Endometrial microvascular endothelial cells (primary cell): ENCODE measurements around the gene SH3BGR. TPM values are rescaled to one million over a fixed set of nuclear protein-coding genes. Genes with fewer than 3 reads are reported as not detected.

ENCODE experiments used
- in situ Hi-C: cut with HindIII; loops from 2 replicates; pipeline ENCODE4 v1.10.0; 2017; ENCODE audit warnings: low sequenced_read_pairs, low pct_unique_long_range_greater_than_20kb; ENCODE audit errors: inconsistent ontology term
- total RNA-seq: library from RNA; depleted of rRNA; stranded (reverse); fragments of >200 nt; gene quantifications from one replicate; pipeline ENCODE4 v1.2.3, GENCODE V29; 2015; ENCODE audit errors: inconsistent ontology term

SH3BGR gene
- total RNA-seq, 1 donor from 2014 or later = not detected

GRCh38 chr21:39453571-39454179 is 1.9 kb downstream of the SH3BGR start:
- in situ Hi-C loops = no loop called here

GRCh38 chr21:39454949-39455668 is 3.3 kb downstream of the SH3BGR start:
- in situ Hi-C loops = no loop called here

DNA sequence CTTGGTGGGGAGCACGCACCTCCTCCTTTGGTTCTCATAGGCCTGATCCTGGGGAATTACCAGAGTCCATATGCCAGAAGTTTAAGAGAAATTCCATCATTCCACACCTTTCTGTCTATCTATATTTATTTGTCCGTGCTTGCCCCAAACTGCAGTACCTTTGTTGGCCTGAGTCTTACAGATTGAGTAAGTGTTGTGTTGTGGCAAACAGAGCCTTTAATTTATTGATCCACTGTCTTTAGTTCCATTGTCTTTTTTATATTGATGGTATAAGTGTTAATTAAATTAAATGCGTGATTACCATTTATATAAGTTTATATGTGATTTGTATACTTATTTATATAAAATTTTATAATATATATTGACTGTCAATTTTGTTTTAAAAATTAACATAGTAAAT is 4.9 kb downstream of the SH3BGR start:
- in situ Hi-C loops = no loop called here

DNA sequence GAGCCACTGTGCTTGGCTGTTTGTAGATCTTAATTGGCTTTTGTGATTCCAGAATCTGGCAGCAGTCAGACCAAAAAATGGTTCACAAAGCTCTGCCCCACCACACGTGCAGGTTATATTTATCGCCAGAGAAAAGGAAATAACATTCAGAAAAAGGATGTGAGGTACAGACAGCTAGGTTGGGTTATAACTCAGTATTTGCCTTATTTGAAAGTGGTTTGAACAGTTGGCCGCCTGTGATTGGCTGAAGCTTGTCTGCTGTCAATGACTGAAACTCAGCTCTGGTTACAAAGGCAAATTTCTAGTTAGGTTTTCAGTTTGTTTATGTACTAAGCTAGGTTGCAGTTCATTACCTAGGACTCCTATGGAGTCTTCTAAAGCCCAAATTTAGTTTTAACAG is 9.6 kb downstream of the SH3BGR start:
- in situ Hi-C loops = no loop called here

DNA sequence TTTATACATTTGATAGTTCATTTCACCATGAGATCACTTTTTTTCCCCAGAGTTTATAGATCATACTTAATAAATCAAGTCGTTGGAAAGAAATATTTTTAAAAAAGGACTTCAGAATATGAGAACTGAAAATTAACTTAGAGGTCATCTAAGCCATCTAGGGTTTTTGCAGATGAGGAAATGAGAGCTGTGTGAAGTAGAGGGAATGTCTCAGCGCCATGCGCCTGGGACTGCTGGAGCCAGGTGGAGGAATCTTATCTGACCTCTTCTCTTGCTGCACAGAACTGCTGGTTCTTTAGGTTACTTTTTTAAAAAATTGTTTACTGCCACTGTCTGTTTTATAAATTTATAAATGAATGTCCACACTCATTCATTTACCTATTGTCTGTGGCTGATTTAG is 11.5 kb downstream of the SH3BGR start:
- in situ Hi-C loops = no loop called here

GRCh38 chr21:39466584-39466983 is 14.8 kb downstream of the SH3BGR start:
- in situ Hi-C loops = no loop called here

- in situ Hi-C loops = no loop called here
Measured at GRCh38 chr21:39467746-39468145, 16.0 kb downstream of the SH3BGR start.

GRCh38 chr21:39468559-39468958 is 16.8 kb downstream of the SH3BGR start:
- in situ Hi-C loops = no loop called here

GRCh38 chr21:39471598-39471997 is 19.8 kb downstream of the SH3BGR start:
- in situ Hi-C loops = no loop called here

DNA sequence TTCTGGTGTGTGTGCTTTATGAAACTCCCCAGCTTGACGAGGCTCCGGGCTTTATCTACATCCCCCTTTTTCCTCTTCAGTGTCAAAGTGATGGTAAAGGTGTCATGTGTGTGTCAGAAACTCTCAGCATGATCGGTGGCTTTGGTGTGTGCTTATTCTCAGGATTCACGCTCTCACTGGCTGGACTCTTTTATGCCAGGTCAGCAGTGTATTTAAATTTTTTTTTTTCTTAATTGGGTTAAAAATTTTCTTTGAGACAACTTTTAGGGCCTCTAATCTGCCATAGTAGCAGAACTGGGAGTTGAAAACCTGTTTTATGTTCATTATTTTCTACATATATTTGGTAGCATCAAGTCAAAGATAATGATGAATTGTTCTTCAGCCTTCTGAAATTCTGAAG is 21.0 kb downstream of the SH3BGR start:
- in situ Hi-C loops = no loop called here

GRCh38 chr21:39474611-39475010 is 22.8 kb downstream of the SH3BGR start:
- in situ Hi-C loops = no loop called here

DNA sequence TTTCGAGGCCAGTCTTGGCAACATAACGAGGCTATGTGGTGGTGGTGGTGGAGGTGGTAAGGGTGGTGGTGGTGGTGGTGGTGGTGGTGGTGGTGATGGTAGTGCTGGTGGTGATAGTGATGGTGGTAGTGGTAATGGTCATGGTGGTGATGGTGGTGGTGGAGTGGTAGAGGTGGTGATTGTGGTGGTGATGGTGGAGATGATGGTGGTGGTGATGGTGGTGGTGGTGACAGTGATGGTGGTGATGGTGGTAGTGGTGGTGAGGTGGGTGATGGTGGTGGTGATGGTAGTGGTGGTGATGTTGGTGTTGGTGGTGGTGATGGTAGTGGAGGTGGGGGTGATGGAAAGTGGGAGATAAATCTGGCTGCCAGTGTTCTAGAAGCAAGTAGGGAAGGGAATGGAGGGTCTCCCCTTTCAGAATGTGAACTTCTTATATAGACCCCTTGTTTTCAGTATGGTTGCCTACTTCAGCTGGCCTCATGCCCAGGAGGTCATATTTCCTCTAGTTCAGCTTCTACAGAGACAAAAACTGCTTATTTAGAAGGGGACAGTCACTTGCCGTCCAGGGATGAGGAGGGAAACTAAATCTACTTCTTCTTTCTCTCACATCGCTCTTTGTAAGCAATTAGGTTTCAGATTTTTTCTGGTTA is 27.5 kb downstream of the SH3BGR start:
- in situ Hi-C loops = no loop called here

- in situ Hi-C loops = no loop called here
Measured at GRCh38 chr21:39479814-39480182, 28.0 kb downstream of the SH3BGR start.

DNA sequence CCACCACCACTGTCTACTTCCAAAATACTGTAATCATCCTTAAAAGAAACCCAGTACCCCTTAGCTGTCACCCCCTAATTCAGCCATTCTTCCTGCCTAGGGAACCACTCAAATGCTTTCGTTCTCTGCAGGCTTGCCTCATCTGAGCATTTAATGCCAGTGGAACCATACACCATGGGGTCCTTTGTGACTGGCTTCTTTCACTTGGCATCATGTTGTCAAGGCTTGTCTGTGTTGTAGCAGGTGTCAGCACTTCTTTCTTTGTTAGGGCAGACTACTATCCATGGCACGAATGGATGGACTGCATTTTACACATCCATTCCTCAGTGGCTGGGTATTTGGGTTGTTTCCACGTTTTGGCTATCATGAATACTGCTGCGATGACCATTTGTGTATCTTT is 28.5 kb downstream of the SH3BGR start:
- in situ Hi-C loops = no loop called here

DNA sequence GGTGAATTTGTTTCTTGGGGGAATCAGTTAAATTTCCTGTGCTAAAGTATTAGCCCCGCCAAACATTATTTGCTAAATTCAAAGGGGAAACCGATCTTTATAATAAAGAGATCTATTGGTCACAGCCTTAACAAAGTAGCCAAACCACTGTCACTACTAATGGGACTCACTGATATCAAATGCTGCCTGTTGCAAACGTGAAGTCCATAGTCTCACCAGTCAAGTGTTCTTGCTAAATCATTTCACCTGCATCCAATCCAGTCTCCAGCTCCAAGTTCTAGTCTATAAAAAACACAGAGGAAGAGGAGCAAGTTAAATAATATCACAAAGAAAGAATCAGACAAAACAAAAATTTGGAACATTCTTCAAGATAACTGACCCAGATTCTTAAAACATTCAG is 30.1 kb downstream of the SH3BGR start:
- in situ Hi-C loops = no loop called here

- in situ Hi-C loops = no loop called here
Measured at GRCh38 chr21:39483917-39484316, 32.1 kb downstream of the SH3BGR start.

DNA sequence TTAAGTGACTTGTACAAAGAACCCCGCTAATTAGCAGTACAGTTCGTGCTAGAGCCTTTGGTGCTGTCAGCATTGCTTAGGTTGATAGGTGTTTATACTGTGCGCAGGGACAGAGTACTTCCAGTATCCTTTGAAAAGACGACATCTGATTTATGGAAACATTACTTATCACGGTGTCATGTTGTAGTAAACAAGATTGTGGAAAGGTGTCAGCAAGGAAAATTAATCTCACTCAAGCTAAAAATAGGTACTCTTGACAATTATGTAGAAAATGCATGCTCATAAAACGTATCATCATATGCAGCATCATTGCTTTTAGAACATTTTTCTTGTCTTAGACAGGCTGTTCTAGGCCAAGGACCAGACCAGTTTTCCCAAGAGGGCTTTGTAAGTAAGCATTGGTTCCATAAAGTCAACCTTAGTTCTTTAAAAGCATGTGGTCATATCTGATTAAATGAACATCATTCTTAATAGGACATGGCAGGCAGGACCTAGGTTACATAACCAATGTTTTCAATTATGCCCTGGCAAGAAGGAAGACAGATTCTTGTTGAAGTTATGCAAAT is 33.0 kb downstream of the SH3BGR start:
- in situ Hi-C loops = no loop called here

DNA sequence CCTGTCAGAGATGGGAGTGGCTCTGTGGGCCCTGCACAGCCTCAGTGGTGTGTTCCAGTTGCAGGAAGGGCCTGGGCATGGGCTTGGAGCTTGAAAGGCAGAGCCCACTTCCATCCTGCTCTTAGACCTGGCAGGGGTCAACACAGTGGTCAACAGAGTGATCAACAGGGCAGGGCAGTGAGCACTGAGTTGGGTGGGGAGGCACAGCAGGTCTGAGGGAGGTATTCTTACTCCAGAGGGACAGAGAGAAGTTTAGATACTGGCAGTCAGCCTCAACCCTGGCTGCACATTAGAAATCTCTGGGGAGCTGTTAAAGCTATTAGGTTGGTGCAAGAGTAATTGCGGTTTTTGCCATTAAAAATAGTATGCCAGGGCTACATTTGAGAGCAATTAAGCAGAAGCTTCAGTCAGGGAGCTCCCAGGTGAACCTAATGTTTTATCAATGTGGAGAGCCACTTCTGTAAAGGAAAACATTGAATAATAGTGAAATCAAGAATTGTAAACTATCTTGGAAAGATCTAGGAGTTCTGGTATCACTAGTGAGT is 37.7 kb downstream of the SH3BGR start:
- in situ Hi-C loops = no loop called here

GRCh38 chr21:39499156-39499555 is 47.4 kb downstream of the SH3BGR start:
- in situ Hi-C loops = no loop called here

- in situ Hi-C loops = no loop called here
Measured at GRCh38 chr21:39502631-39503030, 50.9 kb downstream of the SH3BGR start.
